CD4-positive, alpha-beta T cell treated with Interleukin-12 subunit alpha and Interleukin-12 subunit beta, for 1 hour (primary cell): Measurements from ENCODE around the gene DNTTIP2.
"Not testable (repeated sequence)": the region's sequence is repeated elsewhere in the genome, so short reads cannot be mapped to it uniquely, and the experiment has no call there.

ENCODE experiments used
- DNase-seq: peaks from one replicate; pipeline ENCODE4 v3.0.0-alpha.2; 2020

Gene DNTTIP2

DNA sequence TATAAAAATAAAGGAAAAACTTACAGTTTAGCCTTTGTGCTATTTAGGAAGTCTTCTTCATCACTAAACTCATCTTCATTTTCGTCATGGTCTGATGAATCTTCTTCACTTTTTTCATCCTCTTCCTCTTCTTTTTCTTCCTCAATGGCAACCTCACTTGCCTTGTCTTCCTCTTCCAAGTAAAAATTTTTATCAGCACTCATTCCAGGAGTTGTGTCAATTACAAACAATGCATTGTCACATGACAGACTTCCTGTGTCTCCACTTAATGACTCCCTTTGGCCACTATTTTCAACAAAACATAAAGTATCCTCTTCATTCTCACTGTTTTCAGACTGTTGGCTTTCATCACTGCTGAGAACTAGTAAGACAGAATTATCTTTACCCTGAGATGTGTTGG lies 2.8 kb downstream of the DNTTIP2 start:
- DNase-seq = no peak

DNA sequence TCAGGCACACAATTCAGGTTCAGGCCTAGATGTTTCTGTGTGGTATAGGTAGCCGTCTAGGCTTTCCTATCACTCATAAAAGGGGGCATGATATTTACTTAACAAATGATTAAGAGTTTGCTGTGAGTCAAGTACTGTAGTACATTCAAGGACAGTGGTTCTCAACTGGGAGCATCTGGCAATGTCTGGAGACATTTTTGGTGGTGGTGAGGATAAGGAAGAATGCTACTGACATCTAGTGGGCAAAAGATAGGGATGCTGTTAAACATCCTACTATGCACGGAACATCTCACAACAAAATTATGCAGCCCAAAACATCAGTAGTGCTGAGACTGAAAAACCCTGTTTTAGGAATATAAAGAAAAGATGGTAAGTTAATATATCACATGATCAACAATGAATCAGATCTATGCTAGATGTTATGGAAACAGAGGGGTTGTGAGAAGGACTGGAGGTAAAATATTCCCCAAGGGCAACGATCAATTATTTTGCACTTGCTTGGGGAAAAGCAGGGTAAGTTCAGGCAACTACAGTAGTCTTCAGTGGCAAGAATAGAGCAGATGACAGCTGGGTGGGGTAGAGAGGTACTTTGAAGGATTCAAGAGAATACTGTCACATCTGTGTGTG lies 4.9 kb downstream of the DNTTIP2 start:
- peak; percentile 50 for DNase-seq

DNA sequence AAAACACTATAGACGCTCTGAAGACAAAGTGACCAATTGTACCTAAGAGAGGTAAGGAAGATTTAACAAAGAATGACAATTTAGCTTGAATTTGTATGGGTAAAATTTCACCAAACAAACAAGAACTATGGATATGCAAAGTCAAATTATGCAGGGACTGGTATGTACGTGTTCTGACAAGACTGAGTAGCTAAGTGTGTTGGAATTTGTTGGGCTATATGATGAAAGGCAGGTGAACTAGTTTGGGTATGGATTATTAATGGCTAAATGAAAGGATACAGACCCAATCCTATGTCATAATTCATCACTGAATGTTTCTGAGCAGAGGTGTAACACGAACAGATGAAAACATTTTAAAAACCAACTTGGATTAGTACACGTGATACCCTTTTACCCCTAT lies 7.6 kb downstream of the DNTTIP2 start:
- no peak for DNase-seq

DNA sequence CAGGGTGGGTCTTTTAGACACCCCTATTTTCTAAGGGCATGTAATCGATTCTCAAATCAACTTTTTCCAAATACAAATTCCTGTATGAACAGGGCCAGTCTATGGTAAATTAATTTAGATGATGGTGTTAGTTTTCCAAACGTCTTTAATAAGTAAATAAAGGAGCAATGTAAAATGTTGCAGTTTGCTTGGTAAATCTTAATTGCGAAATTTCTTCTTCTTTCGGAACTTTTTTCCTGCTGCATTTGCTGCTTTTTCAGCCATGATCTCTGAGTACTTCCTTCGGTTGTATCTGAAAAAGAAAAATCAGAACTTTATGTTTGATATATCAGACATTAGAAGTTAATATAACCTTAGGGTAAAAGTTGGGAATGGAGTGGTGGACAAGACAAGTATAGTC lies 9.4 kb downstream of the DNTTIP2 start:
- DNase-seq = no peak

DNA sequence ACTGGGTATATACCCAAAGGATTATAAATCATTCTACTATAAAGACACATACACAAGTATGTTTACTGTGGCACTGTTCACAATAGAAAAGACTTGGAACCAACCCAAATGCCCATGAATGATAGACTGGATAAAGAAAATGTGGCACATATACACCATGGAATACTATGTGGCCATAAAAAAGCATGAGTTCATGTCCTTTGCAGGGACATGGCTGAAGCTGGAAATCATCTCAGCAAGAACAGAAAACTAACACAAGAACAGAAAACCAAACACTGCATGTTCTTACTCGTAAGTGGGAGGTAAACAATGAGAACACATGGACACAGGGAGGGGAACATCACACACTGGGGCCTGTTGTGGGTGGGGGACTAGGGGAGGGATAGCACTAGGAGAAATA lies 10.5 kb downstream of the DNTTIP2 start:
- DNase-seq = not testable (repeated sequence)

DNA sequence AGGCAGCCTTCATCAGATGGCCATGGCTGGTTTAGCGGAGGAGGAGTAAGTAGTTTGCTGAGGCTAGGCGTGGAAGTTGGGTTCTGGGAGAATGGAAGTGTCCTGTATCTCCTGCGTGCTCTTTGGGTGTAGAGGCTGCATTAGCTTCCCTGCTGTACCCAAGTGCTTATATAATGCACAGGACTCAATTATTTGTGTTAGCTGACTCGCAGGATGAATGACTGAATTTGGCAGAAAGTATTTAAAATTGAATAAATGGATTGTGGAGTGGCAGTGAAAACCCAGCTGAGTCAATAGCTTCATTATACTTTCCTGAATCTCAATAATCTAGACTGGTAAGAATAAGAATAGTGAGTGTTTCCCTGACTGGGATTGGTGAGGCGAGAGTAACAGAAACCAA lies 13.8 kb downstream of the DNTTIP2 start:
- no peak for DNase-seq

DNA sequence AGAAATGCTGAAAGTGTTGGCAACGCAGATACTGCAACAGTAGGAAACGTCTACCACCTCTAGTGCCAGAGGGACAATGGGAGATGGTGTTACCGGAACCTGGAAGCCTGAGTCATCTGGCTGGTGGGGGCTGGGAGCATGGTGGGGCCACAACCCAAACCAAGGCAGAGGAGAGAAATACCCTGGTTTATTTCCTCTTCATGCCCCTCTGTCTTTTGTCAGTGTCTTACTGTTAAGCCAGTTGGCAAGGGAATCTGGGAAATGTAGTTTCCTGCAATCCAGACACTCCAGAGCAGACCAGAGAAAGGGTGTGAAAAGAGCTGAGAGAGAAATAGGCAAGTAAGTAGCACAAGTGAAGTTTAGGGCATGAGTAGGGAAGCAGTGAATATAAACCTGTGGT lies 14.8 kb downstream of the DNTTIP2 start:
- DNase-seq = no peak

DNA sequence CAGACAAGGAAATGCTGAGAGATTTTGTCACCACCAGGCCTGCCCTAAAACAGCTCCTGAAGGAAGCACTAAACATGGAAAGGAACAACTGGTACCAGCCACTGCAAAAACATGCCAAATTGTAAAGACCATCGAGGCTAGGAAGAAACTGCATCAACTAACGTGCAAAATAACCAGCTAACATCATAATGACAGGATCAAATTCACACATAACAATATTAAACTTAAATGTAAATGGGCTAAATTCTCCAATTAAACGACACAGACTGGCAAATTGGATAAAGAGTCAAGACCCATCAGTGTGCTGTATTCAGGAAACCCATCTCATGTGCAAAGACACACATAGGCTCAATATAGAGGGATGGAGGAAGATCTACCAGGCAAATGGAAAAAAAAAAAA lies 21.4 kb downstream of the DNTTIP2 start:
- not testable (repeated sequence) for DNase-seq

DNA sequence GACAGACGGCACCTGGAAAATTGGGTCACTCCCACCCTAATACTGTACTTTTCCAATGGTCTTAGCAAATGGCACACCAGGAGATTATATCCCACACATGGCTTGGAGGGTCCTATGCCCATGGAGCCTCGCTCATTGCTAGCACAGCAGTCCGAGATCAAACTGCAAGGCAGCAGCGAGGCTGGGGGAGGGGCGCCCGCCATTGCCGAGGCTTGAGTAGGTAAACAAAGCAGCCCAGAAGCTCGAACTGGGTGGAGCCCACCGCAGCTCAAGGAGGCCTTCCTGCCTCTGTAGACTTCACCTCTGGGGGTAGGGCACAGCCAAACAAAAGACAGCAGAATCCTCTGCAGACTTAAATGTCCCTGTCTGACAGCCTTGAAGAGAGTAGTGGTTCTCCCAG lies 23.0 kb downstream of the DNTTIP2 start:
- peak; percentile 21 for DNase-seq

DNA sequence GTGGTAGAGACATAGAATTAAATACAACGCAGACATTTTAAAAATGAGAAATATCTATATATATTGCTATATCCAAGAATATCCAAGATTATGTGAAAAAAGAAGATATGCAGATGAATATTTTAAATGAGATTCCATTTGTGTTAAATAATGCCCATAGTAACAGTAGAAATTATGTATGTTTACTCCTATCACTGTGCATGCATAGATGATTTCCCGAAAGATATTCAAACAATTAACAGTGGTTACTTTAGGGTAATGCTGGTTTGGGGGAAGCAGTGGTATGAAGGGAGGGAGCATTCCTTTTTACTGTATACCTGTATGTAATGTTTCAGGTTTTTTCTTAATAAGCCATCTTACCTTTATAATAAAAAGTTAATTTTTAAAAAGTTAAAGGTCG lies 25.1 kb downstream of the DNTTIP2 start:
- no peak for DNase-seq

DNA sequence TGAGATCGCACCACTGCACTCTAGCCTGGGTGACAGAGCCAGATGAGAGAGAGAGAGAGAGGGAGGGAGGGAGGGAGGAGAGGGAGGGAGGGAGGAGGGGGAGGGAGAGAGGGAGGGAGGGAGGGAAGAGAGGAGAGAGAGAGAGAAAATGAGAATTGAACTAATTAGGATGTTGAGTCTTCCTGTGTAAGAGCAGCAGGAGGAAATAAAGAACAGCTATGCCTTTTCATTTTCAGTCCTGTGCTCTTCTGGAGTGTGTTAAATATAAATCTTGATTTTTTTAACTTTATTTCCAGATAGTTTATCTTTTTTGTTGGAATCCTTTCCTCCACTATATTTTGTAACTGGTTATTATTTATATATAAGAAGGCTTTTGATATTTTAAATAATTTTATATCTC lies 27.1 kb downstream of the DNTTIP2 start:
- no peak for DNase-seq

DNA sequence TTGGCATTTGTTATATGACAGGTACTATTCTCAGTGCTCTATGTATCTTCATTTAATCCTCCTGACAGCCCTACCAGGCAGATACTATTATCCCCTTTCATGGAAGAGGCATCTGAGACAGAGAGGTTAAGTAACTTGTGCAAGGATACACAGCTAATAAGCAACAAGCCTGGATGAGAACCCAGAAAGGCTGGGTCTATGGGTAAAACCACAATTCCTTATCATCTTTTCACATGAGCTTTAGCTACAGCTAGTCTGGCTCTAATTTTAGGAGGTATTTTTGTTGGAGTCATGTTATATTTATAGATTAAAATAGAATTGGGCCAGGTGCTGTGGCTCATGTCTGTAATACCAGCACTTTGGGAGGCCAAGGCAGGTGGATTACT lies 27.7 kb downstream of the DNTTIP2 start:
- no peak for DNase-seq

DNA sequence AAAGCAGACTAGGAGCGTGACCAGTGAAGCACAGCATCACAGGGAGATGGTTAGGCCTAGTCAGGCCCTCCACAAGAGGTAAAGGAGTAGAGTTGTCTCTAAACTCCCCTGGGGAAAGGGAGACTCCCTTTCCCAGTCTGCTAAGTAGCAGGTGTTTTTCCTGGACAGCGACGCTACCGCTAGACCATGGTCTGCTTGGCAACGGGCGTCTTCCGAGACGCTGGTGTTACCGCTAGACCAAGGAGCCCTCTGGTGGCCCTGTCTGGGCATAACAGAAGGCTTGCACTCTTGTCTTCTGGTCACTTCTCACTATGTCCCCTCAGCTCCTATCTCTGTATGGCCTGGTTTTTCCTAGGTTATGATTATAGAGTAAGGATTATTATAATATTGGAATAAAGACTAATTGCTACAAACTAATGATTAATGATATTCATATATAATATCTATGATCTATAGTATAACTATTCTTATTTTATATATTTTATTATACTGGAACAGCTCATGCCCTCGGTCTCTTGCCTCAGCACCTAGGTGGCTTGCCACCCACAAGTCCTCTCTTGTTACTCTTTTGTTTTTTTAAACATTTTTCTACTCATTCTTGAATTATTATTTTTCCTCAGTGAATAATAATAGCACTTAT lies 28.2 kb downstream of the DNTTIP2 start:
- DNase-seq = peak; percentile 58

DNA sequence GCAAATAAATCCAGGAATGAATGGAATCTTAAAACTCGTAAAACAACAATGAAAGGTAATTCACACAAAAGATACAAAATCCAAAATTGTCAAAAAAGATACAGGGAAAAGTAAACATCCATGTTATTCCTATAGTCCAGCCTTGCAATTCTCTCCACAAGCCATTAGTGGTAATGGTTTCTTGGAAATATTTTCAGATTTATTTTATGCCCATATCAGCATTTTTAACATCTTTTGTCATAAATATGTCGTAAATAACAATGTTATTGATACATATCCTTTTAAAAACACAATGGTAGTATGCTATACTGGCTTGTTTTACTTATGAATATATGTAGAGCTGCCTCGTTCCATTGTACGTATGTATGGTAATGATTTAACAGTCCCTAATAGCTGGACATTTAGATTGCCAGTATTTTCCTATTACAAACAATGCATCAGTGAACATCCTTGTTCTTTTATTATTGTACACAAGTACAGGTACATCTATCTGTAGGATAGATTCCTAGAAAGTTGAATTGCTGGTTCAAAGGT lies 30.6 kb downstream of the DNTTIP2 start:
- DNase-seq = no peak

DNA sequence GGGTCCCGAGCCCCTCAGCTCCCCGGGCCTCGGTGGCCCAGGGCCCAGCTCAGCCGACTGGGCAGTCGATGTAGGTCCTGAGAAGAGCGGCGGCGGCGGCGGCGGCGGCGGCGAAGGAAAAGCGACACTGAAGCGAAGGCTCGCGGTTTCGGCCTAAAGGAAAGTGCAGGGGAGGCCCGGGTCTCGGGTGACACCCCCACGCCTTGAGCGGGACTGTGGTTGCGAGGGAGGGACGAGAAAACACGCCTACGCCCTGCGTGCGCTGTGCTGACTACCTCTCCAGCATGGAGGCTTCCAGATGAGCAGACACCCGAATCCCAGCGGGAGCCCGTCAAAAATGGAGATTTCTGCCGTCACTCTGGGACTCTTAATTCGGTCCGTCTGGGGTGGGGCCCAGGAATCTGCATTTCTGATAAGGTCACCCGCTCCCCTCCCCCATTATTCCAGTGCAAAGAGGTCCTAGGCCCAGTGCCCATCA lies 31.2 kb downstream of the DNTTIP2 start:
- peak; percentile 79 for DNase-seq

DNA sequence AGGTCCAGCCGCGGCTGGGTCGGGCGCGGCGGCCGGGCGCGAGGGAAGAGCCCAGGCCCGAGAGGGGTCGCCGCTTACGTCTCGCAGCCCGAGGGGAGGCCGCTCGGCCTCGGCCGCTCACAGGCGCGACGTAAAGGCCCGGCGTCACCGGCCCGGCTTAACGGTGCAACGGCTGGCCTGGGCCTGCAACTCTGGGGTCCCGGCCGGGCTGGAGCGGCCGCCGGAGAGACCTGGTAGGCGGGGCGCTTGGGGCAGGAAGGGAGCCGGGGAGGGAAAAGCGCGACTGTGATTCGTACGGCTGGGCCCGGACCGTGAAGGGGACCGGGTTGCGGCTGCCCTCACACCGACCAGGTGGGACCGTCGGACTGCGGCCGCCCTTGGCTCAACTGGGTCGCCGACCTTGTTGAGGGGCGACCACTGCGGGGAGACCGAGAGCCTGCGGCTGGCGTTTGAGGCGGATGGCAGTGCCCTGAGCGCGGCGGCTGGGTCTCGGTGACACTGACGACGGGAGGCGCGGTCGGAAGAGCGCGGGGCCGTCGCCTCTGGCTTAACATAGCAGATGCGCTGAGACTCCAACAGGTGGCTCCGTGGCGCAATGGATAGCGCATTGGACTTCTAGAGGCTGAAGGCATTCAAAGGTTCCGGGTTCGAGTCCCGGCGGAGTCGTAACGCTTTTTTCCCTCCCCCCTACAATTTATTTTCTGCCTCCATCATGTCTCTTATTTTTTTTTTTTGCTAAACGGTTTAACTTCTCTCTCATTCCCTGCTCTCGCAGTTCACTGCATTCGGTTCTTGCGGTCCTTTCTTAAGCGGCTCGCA lies 31.8 kb downstream of the DNTTIP2 start:
- DNase-seq = peak; percentile 94

DNA sequence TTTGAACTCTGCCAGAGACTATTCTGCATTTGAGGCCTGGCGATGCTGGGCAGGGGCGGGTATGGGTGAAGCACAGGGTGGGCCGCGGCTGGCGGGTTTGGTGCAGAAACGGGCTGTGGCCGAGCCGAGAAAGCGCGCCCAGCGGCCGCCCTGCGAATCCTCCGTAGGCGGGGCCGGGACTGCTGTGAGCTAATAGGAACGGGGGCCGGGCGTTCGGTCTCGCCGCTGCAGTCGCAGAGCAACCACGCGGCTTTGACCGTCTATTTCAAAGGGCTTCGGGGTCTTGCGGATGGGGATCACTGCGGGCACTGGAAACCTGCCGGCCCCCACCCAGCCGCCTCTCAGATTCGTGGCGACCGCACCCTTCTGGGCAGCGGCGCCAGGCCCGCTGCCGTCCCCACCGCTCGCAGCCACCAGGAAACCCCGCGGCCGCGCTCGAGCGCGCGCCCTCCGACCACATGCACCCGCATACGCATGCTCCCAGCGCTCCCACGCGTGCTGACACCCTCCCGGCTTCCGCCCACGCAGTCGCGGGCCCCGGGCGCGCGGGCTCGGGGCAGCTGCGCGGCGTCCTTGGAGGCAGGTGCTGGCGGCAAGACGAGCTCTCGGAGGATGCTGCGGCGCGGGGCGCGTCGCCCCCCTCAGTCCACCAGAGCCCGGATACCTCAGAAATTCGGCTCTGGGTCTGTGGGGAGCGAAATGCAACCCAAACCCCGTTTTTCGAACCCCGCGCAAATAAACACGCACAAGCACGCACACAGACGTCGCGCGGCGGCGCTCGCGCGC lies 32.6 kb downstream of the DNTTIP2 start:
- peak; percentile 87 for DNase-seq

DNA sequence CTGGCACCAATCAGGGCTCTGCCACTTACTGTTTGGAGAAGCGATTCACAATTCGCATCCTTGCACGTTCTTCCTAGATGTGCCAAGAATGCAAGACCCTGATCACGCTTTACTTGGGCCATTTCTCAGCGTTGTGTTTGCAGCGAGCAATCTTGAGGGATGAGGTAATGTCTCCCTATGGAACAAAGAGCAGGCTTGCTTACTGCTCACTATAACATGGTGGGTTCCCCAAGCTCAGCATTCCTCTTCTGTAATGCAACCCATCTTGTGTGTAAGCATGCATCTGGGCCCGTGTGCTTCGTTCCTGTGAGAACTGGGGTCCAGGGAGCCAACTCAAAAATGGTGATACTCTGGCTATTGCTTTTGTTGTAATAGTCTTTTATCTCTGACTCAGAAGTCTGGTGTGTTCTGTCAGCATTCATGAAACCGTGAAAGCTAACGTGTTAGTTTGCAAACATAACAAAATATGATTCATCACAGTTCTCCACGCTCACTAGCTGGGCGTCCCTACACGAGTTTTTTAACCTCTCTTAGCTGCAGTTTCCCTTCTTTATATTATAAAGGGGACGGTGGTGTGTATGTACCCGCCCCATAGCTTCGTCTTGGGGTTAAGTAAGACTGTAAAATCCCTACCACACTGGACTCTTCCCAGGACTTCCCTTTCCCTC lies 33.3 kb downstream of the DNTTIP2 start:
- no peak for DNase-seq

DNA sequence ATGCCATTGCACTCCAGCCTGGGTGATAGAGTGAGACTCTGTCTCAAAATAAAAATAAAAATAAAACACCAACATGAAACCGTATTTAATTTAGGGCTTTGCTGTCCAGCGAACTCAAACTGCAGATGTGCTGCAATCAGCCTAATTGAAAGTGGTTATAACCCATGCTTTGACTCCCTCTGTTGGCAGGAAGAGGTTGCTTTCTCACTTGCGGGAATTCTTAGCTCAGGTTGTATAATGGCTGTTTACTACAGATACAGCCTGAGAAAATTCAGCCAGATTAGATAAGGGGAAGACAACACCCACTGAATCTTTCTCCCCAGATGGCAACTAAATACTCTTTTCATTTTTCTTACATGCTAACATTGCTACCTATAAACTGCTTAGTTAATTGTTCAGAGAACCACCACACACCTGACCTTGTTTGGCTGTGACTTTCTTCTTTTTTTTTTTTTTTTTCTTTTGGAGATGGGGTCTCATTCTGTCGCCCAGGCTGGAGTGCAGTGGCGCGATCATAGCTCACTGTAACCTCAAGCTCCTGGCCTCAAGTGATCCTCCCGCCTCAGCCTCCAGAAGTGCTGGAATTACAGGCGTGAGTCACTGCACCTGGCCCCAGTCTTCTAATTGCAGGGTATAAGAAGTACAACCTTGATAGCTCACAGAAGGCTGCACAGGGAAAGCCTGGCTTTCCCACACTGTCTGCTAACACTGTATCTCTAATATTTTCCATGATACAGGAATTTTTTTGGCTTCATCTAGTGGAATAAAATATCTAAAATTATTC lies 34.6 kb downstream of the DNTTIP2 start:
- DNase-seq = peak; percentile 75

DNA sequence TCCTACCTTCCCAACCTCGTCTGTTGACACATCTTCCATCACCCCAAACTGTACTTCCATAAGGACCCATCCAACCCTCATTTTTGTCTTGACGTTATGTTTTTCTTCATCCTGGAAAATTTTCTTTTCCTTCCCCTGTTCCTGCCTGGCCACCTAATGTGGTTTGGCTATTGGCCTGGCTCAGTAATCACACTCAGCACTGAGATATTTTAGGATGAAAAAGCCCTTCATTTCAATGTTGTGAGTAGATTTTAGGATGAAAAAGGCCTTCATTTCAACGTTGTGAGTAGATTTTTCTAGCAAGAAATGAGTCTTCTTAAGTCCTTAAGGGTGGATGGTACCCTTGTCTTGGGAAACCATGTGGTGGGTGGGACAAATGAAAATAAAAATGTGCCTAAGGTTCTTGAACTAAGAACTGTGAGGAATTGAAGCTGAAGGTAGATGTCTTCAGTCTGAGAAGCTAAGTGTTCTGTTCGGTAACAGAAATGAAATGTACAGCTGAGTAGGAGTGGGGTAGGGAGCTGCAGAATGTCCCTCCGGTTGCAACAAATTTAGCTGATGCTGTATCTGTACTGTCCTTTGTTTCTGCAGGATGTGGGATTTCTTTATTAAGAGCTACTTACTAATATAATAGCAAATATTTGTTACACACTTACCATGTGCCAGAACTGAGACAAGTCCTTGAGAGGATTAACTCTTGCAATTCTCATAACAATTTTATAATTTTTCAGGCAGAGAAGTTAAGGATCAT lies 36.1 kb downstream of the DNTTIP2 start:
- no peak for DNase-seq

DNA sequence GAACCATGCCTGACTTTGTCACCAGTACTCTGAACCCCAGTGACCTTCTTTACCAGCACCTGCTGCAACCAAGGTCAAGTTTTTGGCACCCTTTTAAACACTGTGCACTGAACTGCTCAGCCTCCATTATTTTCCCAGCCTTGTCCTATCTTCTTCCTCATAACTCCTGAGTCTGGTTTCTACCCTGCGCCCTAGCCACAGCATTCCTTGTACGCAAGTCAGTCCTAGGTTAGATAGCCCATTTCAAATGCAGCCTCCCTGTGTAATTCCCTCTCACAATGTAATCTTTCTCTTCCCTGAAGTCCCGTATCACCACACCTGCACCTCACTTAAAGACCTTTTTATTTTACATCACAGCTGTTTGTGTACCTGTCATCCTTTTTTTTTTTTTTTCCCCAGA lies 37.2 kb downstream of the DNTTIP2 start:
- DNase-seq = no peak
